A549 (cell line): ENCODE measurements around the gene SH3BP5. TPM values are rescaled to one million over a fixed set of nuclear protein-coding genes. Genes with fewer than 3 reads are reported as not detected.

Experiments
- ATAC-seq, 2 experiments: fragments of 200-7000 bp in 1 of 2; fragments of >200 bp in 1 of 2; cut with Nextera tagmentation in 1 of 2; cut with Tn5 transposase in 1 of 2; 3 replicates each; pipeline versions ENCODE4 v1.8.0 to v1.9.1; 2018 to 2020; ENCODE audit warnings: mild to moderate bottlenecking in 1 of 2, moderate library complexity in 1 of 2
- CTCF ChIA-PET: fragments of 300-600 bp; sonication (Branson Sonifier 250); formaldehyde crosslinking; extraction: SDS; loops from one replicate; lab custom pipeline; 2021; ENCODE audit warnings: antibody characterized with exemption, inconsistent platforms; lab: Yijun Ruan, JAX
- POLR2A ChIA-PET: fragments of 350-600 bp; formaldehyde crosslinking; extraction: SDS; loops from one replicate; lab custom pipeline; 2021; ENCODE audit warnings: antibody characterized with exemption, inconsistent platforms; lab: Yijun Ruan, JAX
- DNase-seq, 2 experiments: peaks; one replicate each; pipeline versions ENCODE4 v3.0.0 to v3.0.0-alpha.2; 2011 to 2016; ENCODE audit warnings: low read depth in 1 of 2, low spot score in 1 of 2
- FAIRE-seq: peaks from 2 replicates; lab custom pipeline; 2011; peaks lifted over from hg19 to GRCh38; lab: Jason Lieb, UNC
- H3K27ac ChIP-seq, 2 experiments: fragments of >200 bp; sonication (Bioruptor Twin); formaldehyde crosslinking; 3 replicates each; pipeline ENCODE4 v1.5.1; 2016 to 2017
- H3K4me1 ChIP-seq: fragments of >200 bp; sonication (Bioruptor Twin); formaldehyde crosslinking; 3 replicates; pipeline ENCODE4 v1.6.1; 2016
- H3K4me2 ChIP-seq: fragments of >200 bp; sonication (Bioruptor Twin); formaldehyde crosslinking; 3 replicates; pipeline ENCODE4 v1.6.1; 2016
- H3K4me3 ChIP-seq: fragments of >200 bp; sonication (Bioruptor Twin); formaldehyde crosslinking; 3 replicates; pipeline ENCODE4 v1.5.1; 2016
- H3K9me3 ChIP-seq: fragments of >200 bp; sonication (Bioruptor Twin); formaldehyde crosslinking; 3 replicates; pipeline ENCODE4 v1.6.1; 2016
- CBX2 ChIP-seq: fragments of 200-600 bp; sonication (generic); IDR thresholded peaks from 2 replicates; pipeline ENCODE4 v1.6.1; 2016; ENCODE audit warnings: low read depth, mild to moderate bottlenecking, borderline replicate concordance
- CBX8 ChIP-seq: fragments of 200-600 bp; sonication (generic); IDR thresholded peaks from 2 replicates; pipeline ENCODE4 v1.6.1; 2016
- FOSB ChIP-seq: fragments of 250-450 bp; sonication (Bioruptor Pico); IDR thresholded peaks from 2 replicates; pipeline ENCODE4 v1.5.0; 2020; ENCODE audit warnings: mild to moderate bottlenecking, moderate library complexity
- FOSL2 ChIP-seq, 2 experiments: fragments of 450-650 bp in 1 of 2; fragments of >200 bp in 1 of 2; sonication (Bioruptor Twin) in 1 of 2; formaldehyde crosslinking; IDR thresholded peaks; 2 replicates each; pipeline versions ENCODE4 v1.5.0 to v1.6.1; 2016 to 2020; ENCODE audit warnings: mild to moderate bottlenecking in 1 of 2, moderate library complexity in 1 of 2
- HES2 ChIP-seq: fragments of >200 bp; sonication (Bioruptor Twin); formaldehyde crosslinking; IDR thresholded peaks from 2 replicates; pipeline ENCODE4 v1.6.1; 2016
- HOXA7 ChIP-seq: fragments of 250-450 bp; sonication (Bioruptor Pico); IDR thresholded peaks from 2 replicates; pipeline ENCODE4 v1.5.0; 2020; ENCODE audit warnings: mild to moderate bottlenecking, moderate library complexity
- HOXB5 ChIP-seq: fragments of 250-450 bp; sonication (Bioruptor Pico); IDR thresholded peaks from 2 replicates; pipeline ENCODE4 v1.5.0; 2020; ENCODE audit warnings: mild to moderate bottlenecking, moderate library complexity
- JUN ChIP-seq, 2 experiments: fragments of >200 bp; sonication (Bioruptor Twin); formaldehyde crosslinking; IDR thresholded peaks; 2 replicates in 1 of 2; 3 replicates in 1 of 2; pipeline ENCODE4 v1.6.1; 2016 to 2017
- JUNB ChIP-seq: fragments of >200 bp; sonication (Bioruptor Twin); formaldehyde crosslinking; IDR thresholded peaks from 2 replicates; pipeline ENCODE4 v1.6.1; 2016
- MYC ChIP-seq: IDR thresholded peaks from 2 replicates; pipeline ENCODE4 v1.6.1; 2012; ENCODE audit warnings: mild to moderate bottlenecking, inconsistent platforms, low read length, improper control_type of control experiment, borderline replicate concordance
- NPAS2 ChIP-seq: fragments of 250-450 bp; sonication (Bioruptor Pico); IDR thresholded peaks from 2 replicates; pipeline ENCODE4 v1.8.0; 2022; ENCODE audit warnings: mild to moderate bottlenecking, moderate library complexity, borderline replicate concordance
- NR3C1 ChIP-seq: fragments of >200 bp; sonication (Bioruptor Twin); formaldehyde crosslinking; IDR thresholded peaks from 3 replicates; pipeline ENCODE4 v1.6.1; 2017
- RNF2 ChIP-seq: fragments of 200-600 bp; sonication (generic); IDR thresholded peaks from 2 replicates; pipeline ENCODE4 v1.6.1; 2016; ENCODE audit warnings: low read depth, mild to moderate bottlenecking, antibody characterized with exemption, moderate library complexity, borderline replicate concordance
- SMC3 ChIP-seq: fragments of >200 bp; sonication (Bioruptor Twin); formaldehyde crosslinking; IDR thresholded peaks from 3 replicates; pipeline ENCODE4 v1.6.1; 2018; ENCODE audit warnings: inconsistent platforms
- SREBF2 ChIP-seq: fragments of 450-650 bp; IDR thresholded peaks from 2 replicates; pipeline ENCODE4 v1.6.1; 2014; ENCODE audit warnings: mild to moderate bottlenecking, moderate library complexity
- TP53 ChIP-seq: fragments of 250-450 bp; sonication (Bioruptor Pico); IDR thresholded peaks from 2 replicates; pipeline ENCODE4 v1.5.0; 2021; ENCODE audit warnings: mild to moderate bottlenecking, moderate library complexity
- ZNF302 ChIP-seq: fragments of 250-450 bp; sonication (Bioruptor Pico); IDR thresholded peaks from 2 replicates; pipeline ENCODE4 v1.9.0; 2021; ENCODE audit warnings: inconsistent platforms, mild to moderate bottlenecking, moderate library complexity
- WGBS: methylation state at CpG from one replicate; pipeline ENCODE4 v1.1.6; 2017; ENCODE audit errors: missing lambda C conversion rate; 5-methylcytosine and 5-hydroxymethylcytosine counted together
- polyA plus RNA-seq, 4 experiments: library from polyadenylated mRNA; depleted of rRNA in 3 of 4; stranded (reverse); fragments of >200 nt; fragmentation: RNase III in 1 of 4; extraction: RNeasy Plus Mini Kit Qiagen cat#74134 plus additional on column Dnase treatment in 1 of 4; gene quantifications; 2 replicates in 3 of 4; 3 replicates in 1 of 4; pipeline ENCODE4 v1.2.3, GENCODE V29; 2011 to 2017
- TF ChIP-seq, protein P1 (sequence below): fragments of 450-650 bp; IDR thresholded peaks from 2 replicates; pipeline ENCODE4 v1.6.1; 2014; ENCODE audit warnings: antibody characterized with exemption
- TF ChIP-seq, protein P2 (sequence below): IDR thresholded peaks from 2 replicates; pipeline ENCODE4 v1.6.1; 2012
- TF ChIP-seq, protein P3 (sequence below): fragments of 250-450 bp; sonication (Bioruptor Pico); IDR thresholded peaks from 2 replicates; pipeline ENCODE4 v1.5.0; 2021; ENCODE audit warnings: mild to moderate bottlenecking, moderate library complexity, borderline replicate concordance

The SH3BP5 gene
- polyA plus RNA-seq, 2 of the 4 experiments (the other 2 are of a cell fraction) = 10.9 to 16.0 TPM

DNA sequence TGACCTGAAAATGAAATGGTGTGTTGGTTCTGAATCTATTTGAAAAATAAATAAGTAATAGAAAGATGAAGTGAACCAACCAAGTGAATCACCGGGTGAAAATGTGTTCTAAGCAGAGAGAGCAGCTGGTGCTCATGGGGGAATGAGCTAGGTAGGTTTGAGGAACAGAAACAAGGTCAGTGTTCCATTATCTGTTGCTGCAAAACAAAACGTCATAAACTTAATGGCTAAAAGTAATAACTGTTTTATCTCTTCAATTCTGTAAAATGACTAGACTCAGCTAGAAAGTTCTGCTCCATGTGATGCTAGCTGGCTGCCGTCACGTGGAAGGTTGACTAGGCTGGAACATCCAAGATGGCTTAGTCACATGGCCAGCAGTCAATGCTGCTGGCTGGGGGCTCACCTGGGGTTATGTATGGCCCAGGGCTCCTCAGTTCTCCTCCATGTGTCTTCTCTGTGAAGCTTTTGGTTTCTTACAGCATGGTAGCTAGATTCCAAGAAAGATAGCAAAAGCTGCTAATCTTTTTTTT is 13.3 kb upstream of the SH3BP5 start:
- TF ChIP-seq, protein P1, sequence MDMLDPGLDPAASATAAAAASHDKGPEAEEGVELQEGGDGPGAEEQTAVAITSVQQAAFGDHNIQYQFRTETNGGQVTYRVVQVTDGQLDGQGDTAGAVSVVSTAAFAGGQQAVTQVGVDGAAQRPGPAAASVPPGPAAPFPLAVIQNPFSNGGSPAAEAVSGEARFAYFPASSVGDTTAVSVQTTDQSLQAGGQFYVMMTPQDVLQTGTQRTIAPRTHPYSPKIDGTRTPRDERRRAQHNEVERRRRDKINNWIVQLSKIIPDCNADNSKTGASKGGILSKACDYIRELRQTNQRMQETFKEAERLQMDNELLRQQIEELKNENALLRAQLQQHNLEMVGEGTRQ = peak; percentile 21; the same call in 1 of the 2 replicates
- no peak for TF ChIP-seq NPAS2 (CRISPR knock-in tag)
- ATAC-seq = no peak
- H3K4me2 ChIP-seq = no peak overlapping the region
- POLR2A ChIA-PET = interaction anchor here (0.7 kb wide), 1 partner anchor 351 kb away, joined by 6 read pairs; no protein-coding TSS in a partner anchor
- no peaks in the 10 kb centered on the region; the same call in 2 of the 3 replicates for H3K9me3 ChIP-seq
- CTCF ChIA-PET = interaction anchor here (1.0 to 2.9 kb wide), 4 partner anchors 13 to 78 kb away, joined by 3 to 11 read pairs (median 6); partner anchors contain the start of gene SH3BP5
- no peak overlapping the region for H3K4me3 ChIP-seq
- no peak for DNase-seq
- FAIRE-seq = no peak
- H3K27ac ChIP-seq = no peak overlapping the region
- WGBS = 60% methylated on average over 4 of the region's 4 CpGs
- no peaks in the 10 kb centered on the region for H3K4me1 ChIP-seq

DNA sequence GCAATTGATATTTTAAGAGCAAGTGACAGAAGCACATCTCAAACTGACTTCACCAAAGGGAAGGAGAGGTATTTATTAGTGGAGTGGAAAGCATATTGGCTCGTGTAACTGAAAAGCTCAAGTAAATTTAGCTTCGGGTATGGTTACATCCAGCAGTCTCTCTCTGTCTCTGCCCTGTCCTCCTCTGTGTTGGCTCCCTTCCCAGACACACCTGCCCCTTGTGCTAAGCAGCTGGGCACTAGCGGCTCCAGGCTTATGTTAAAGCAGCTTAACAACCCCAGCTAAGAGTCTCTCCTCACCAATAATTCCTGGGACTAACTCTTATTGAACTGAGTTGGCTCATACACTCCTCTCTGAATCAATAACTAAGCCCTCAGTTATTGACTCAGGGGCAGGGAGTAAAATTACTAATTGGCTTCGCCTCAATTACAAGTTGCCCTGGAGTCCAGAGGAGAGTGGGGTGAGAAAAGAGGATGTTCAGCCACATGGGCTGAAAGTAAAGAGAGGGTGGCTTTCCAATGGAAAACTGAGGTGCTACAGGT is 12.8 kb upstream of the SH3BP5 start:
- ChIA-PET POLR2A (no interaction called here), CTCF (interaction anchor here (1.2 to 1.7 kb wide), 2 partner anchors 13 to 20 kb away, joined by 5 to 8 read pairs; partner anchors contain the start of gene SH3BP5)
- DNase-seq (no peak), ATAC-seq (no peak), FAIRE-seq (no peak)
- no peak overlapping the region for H3K4me2 ChIP-seq
- no peak overlapping the region for H3K4me3 ChIP-seq
- WGBS = 54% methylated on average over 4 of the region's 4 CpGs
- TF ChIP-seq JUN (IDR thresholded peaks at IDR 0.05) (no peak), JUNB (no peak), HES2 (no peak), FOSL2 (IDR thresholded peaks at IDR 0.05) (no peak), FOSL2 (CRISPR knock-in tag; IDR thresholded peaks at IDR 0.05) (no peak), MYC (no peak), NR3C1 (no peak), CBX2 (no peak), ZNF302 (CRISPR knock-in tag) (no peak), SMC3 (no peak), TP53 (CRISPR knock-in tag) (no peak), HOXA7 (CRISPR knock-in tag) (no peak), CBX8 (no peak), HOXB5 (CRISPR knock-in tag) (no peak), FOSB (CRISPR knock-in tag) (no peak), RNF2 (no peak), SREBF2 (no peak)
- TF ChIP-seq, protein P1 = no peak
- TF ChIP-seq, protein P2, sequence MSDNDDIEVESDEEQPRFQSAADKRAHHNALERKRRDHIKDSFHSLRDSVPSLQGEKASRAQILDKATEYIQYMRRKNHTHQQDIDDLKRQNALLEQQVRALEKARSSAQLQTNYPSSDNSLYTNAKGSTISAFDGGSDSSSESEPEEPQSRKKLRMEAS = no peak
- TF ChIP-seq, protein P3, sequence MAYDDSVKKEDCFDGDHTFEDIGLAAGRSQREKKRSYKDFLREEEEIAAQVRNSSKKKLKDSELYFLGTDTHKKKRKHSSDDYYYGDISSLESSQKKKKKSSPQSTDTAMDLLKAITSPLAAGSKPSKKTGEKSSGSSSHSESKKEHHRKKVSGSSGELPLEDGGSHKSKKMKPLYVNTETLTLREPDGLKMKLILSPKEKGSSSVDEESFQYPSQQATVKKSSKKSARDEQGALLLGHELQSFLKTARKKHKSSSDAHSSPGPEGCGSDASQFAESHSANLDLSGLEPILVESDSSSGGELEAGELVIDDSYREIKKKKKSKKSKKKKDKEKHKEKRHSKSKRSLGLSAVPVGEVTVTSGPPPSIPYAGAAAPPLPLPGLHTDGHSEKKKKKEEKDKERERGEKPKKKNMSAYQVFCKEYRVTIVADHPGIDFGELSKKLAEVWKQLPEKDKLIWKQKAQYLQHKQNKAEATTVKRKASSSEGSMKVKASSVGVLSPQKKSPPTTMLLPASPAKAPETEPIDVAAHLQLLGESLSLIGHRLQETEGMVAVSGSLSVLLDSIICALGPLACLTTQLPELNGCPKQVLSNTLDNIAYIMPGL (CRISPR knock-in tag) = no peak
- no peak overlapping the region for H3K27ac ChIP-seq
- H3K4me1 ChIP-seq = peaks cover 2% of the 10 kb centered on the region; the same call in 2 of the 3 replicates
- no peaks in the 10 kb centered on the region; the same call in 2 of the 3 replicates for H3K9me3 ChIP-seq
